Heart left ventricle (tissue), 16 donors: ENCODE measurements around the gene SKIC8. TPM values are rescaled to one million over a fixed set of nuclear protein-coding genes. Genes with fewer than 3 reads are reported as not detected.

Experiments used
- ATAC-seq, 4 donors: fragments of 200-7000 bp; cut with Tn5 transposase; one replicate each; pipeline ENCODE4 v1.9.1; 2020 to 2022; ENCODE audit warnings: moderate library complexity in 4 of 4, mild to moderate bottlenecking in 3 of 4, moderate number of reproducible peaks in 1 of 4
- DNase-seq, 5 donors: peaks; one replicate each; pipeline ENCODE4 v3.0.0-alpha.2; 2020
- H3K27ac ChIP-seq, 12 donors: fragments of 200-600 bp; sonication (generic) in 4 of 12; one replicate each; pipeline versions ENCODE4 v1.5.0 to v1.8.0; 2016 to 2022; ENCODE audit warnings: mild to moderate bottlenecking in 2 of 12
- H3K27me3 ChIP-seq, 9 donors: fragments of 200-600 bp; sonication (generic) in 2 of 9; one replicate each; pipeline versions ENCODE4 v1.5.1 to v1.8.0; 2016 to 2022; ENCODE audit warnings: mild to moderate bottlenecking in 3 of 9
- H3K36me3 ChIP-seq, 9 donors: fragments of 200-600 bp; sonication (generic) in 2 of 9; one replicate each; pipeline versions ENCODE4 v1.5.0 to v1.8.0; 2018 to 2022; ENCODE audit warnings: mild to moderate bottlenecking in 2 of 9
- H3K4me1 ChIP-seq, 12 donors: fragments of 200-600 bp; sonication (generic) in 4 of 12; one replicate each; pipeline versions ENCODE4 v1.5.0 to v1.8.0; 2016 to 2022; ENCODE audit warnings: mild to moderate bottlenecking in 3 of 12
- H3K4me3 ChIP-seq, 12 donors: fragments of 200-600 bp; sonication (generic) in 4 of 12; one replicate each; pipeline versions ENCODE4 v1.5.0 to v1.8.0; 2017 to 2022; ENCODE audit warnings: mild to moderate bottlenecking in 9 of 12, moderate library complexity in 4 of 12
- H3K9me3 ChIP-seq, 12 donors: fragments of 200-600 bp; sonication (generic) in 4 of 12; one replicate each; pipeline versions ENCODE4 v1.5.0 to v1.8.0; 2016 to 2022; ENCODE audit warnings: mild to moderate bottlenecking in 1 of 12
- CTCF ChIP-seq, 12 donors: fragments of 200-600 bp; sonication (generic) in 4 of 12; IDR thresholded peaks; one replicate each; pipeline versions ENCODE4 v1.5.0 to v1.8.0; 2018 to 2022; ENCODE audit warnings: antibody characterized with exemption in 12 of 12, mild to moderate bottlenecking in 5 of 12
- POLR2A ChIP-seq, 2 donors: fragments of 450-650 bp; IDR thresholded peaks; one replicate each; pipeline ENCODE4 v1.6.1; 2017; ENCODE audit warnings: antibody characterized with exemption in 2 of 2, mild to moderate bottlenecking in 2 of 2, moderate library complexity in 2 of 2
- WGBS, 4 donors: extraction: QIAGEN DNeasy Blood & Tissue Kit in 2 of 4; methylation state at CpG; one replicate each; pipeline versions ENCODE4 v1.1.5 to v1.1.7; 2013 to 2018; 5-methylcytosine and 5-hydroxymethylcytosine counted together
- intact Hi-C, 10 donors: fragments of 100-400 bp; cut with DNase I; formaldehyde crosslinking; loops; one replicate each; pipeline versions ENCODE4 v1.11.1 to v1.14.2; 2022
- polyA plus RNA-seq, 2 donors: library from polyadenylated mRNA; stranded (reverse); fragments of 200-250 nt; gene quantifications; one replicate each; pipeline ENCODE4 v1.2.3, GENCODE V29; 2013
- total RNA-seq, 9 donors: library from RNA; depleted of rRNA in 2 of 9; stranded (reverse); fragments of >200 nt in 2 of 9; fragmentation: NEBNext Ultra II Directional in 3 of 9; extraction: Animal tissue kit (Norgen Biotek cat#: 25700) in 3 of 9; gene quantifications; one replicate each; pipeline versions ENCODE4 v1.1.0 to v1.2.4, GENCODE V29; 2016 to 2023
- donor health status: ischemic (EF 13 %, LVEDD 7.1; RV severe dilation, severe dysfunction).
- donor health status: healthy with polysubstance abuse.
- donor health status: DM: no; HTN: yes; CAD: no.
- donor health status: DM: no; HTN: no; CAD: no.
- donor health status: ischemic (EF 25% LVEDD 6.9; RV normal size, moderate dysfunction).
- donor health status: ischemic (EF 25% LVEDD 5.7; RV mildly dilated, moderate dysfunction).
- donor health status: healthy.
- donor health status: DM: yes; HTN: yes; CAD: no.
- donor health status: ischemic (EF 35%, LVEDD 5.7; RV mildly dilated, moderate dysfunction).
- donor health status: nonischemic (EF 11% LVEDD 7.7; RV severe dilation, severe dysfunction).
- donor health status: DM: yes; HTN: yes; CAD: no.
- donor health status: PGD.
- donor health status: ischemic (EF 29% LVEDD 5.4; RV normal size, mild dysfunction).
- donor health status: nonischemic (EF 23%, LVEDD 6.1; RV moderate dilation, normal function).

The SKIC8 gene
- total and polyA plus RNA-seq, 11 donors, result 20.8 to 50.2 (median 28.2) TPM

- Histone ChIP-seq H3K4me3 (no peak overlapping the region), H3K27me3 (no peaks in the 10 kb centered on the region), H3K36me3 (no peaks in the 10 kb centered on the region), H3K27ac (no peak overlapping the region), H3K4me1 (no peaks in the 10 kb centered on the region), H3K9me3 (no peaks in the 10 kb centered on the region)
- 85 to 92% (median 90%) methylated on average over 3 of the region's 3 CpGs for WGBS, 4 donors
- TF ChIP-seq POLR2A (IDR thresholded peaks at IDR 0.05), result no peak
- no peak for TF ChIP-seq CTCF (IDR thresholded peaks at IDR 0.05)
- ATAC-seq (no peak), DNase-seq (no peak)
- intact Hi-C loops, result no loop called here
Observed at GRCh38 chr15:78256044-78256437, 43.4 kb downstream of the SKIC8 start.

- intact Hi-C loops, result no loop called here
- H3K4me1 ChIP-seq, result no peaks in the 10 kb centered on the region
- no peaks in the 10 kb centered on the region for H3K27me3 ChIP-seq
- no peak overlapping the region for H3K4me3 ChIP-seq
- no peak for DNase-seq
- no peaks in the 10 kb centered on the region for H3K9me3 ChIP-seq
- no peaks in the 10 kb centered on the region for H3K36me3 ChIP-seq
- H3K27ac ChIP-seq, result no peak overlapping the region
- TF ChIP-seq POLR2A (IDR thresholded peaks at IDR 0.05) (no peak), CTCF (IDR thresholded peaks at IDR 0.05) (no peak)
- WGBS, 4 donors, result 91 to 100% (median 93%) methylated on average over 1 of the region's 1 CpG
- no peak for ATAC-seq
Observed at GRCh38 chr15:78255421-78256043, 43.9 kb downstream of the SKIC8 start.

GRCh38 chr15:78251136-78251535, 48.3 kb downstream of the SKIC8 start:
- H3K27me3 ChIP-seq, result no peaks in the 10 kb centered on the region
- H3K36me3 ChIP-seq, result no peaks in the 10 kb centered on the region
- TF ChIP-seq POLR2A (IDR thresholded peaks at IDR 0.05) (no peak), CTCF (IDR thresholded peaks at IDR 0.05) (no peak)
- WGBS, 4 donors, result 72 to 88% (median 79%) methylated on average over 9 of the region's 9 CpGs
- H3K4me3 ChIP-seq, result no peak overlapping the region
- H3K27ac ChIP-seq, result no peak overlapping the region
- no peaks in the 10 kb centered on the region for H3K9me3 ChIP-seq
- no peaks in the 10 kb centered on the region for H3K4me1 ChIP-seq
- intact Hi-C loops, result no loop called here
- DNase-seq (no peak), ATAC-seq (no peak)

- H3K27me3 ChIP-seq, result no peaks in the 10 kb centered on the region
- no peaks in the 10 kb centered on the region for H3K4me1 ChIP-seq
- intact Hi-C loops, result no loop called here
- no peaks in the 10 kb centered on the region for H3K36me3 ChIP-seq
- H3K27ac ChIP-seq, result no peak overlapping the region
- ATAC-seq (no peak), DNase-seq (no peak)
- no peaks in the 10 kb centered on the region for H3K9me3 ChIP-seq
- H3K4me3 ChIP-seq, result no peak overlapping the region
- TF ChIP-seq POLR2A (IDR thresholded peaks at IDR 0.05) (no peak), CTCF (IDR thresholded peaks at IDR 0.05) (no peak)
- 84 to 92% (median 85%) methylated on average over 5 of the region's 5 CpGs for WGBS, 4 donors
Observed at GRCh38 chr15:78249131-78249530, 50.3 kb downstream of the SKIC8 start.
